GM18499 (cell line): ENCODE measurements around the gene CTNNA2.
"Not testable (repeated sequence)": the region's sequence is repeated elsewhere in the genome, so short reads cannot be mapped to it uniquely, and the experiment has no call there.

Experiments
- ATAC-seq: cut with Tn5 transposase; IDR thresholded peaks from one replicate; pipeline ENCODE4 v1.9.1; 2021; ENCODE audit warnings: moderate number of reproducible peaks; ENCODE audit not compliant: insufficient read depth, unreplicated experiment

Gene CTNNA2

GRCh38 chr2:80054346-80054675 is 541.5 kb downstream of the CTNNA2 start:
- ATAC-seq: no peak

- ATAC-seq: no peak
These were observed 545.1 kb downstream of the CTNNA2 start for GRCh38 chr2:80057956-80058355.

- ATAC-seq: no peak
These were observed 545.7 kb downstream of the CTNNA2 start for GRCh38 chr2:80058562-80058961.

- no peak for ATAC-seq
These were observed 546.6 kb downstream of the CTNNA2 start for GRCh38 chr2:80059447-80059846.

GRCh38 chr2:80061881-80062280 is 549.0 kb downstream of the CTNNA2 start:
- ATAC-seq: no peak

GRCh38 chr2:80062298-80062697 is 549.4 kb downstream of the CTNNA2 start:
- ATAC-seq: no peak

GRCh38 chr2:80068038-80068731 is 555.3 kb downstream of the CTNNA2 start:
- no peak for ATAC-seq

- no peak for ATAC-seq
These were observed 557.7 kb downstream of the CTNNA2 start for GRCh38 chr2:80070587-80070986.

- no peak for ATAC-seq
These were observed 559.1 kb downstream of the CTNNA2 start for GRCh38 chr2:80071941-80072340.

- no peak for ATAC-seq
These were observed 560.3 kb downstream of the CTNNA2 start for GRCh38 chr2:80073134-80073561.

GRCh38 chr2:80074321-80075070 is 561.6 kb downstream of the CTNNA2 start:
- no peak for ATAC-seq

GRCh38 chr2:80075719-80076118 is 562.9 kb downstream of the CTNNA2 start:
- no peak for ATAC-seq

- ATAC-seq: no peak
These were observed 565.6 kb downstream of the CTNNA2 start for GRCh38 chr2:80078290-80079036.

- no peak for ATAC-seq
These were observed 568.1 kb downstream of the CTNNA2 start for GRCh38 chr2:80080957-80081356.

- no peak for ATAC-seq
These were observed 574.0 kb downstream of the CTNNA2 start for GRCh38 chr2:80086831-80087230.

- no peak for ATAC-seq
These were observed 578.4 kb downstream of the CTNNA2 start for GRCh38 chr2:80091237-80091636.

GRCh38 chr2:80092474-80092873 is 579.6 kb downstream of the CTNNA2 start:
- ATAC-seq: no peak

GRCh38 chr2:80098503-80098902 is 585.7 kb downstream of the CTNNA2 start:
- not testable (repeated sequence) for ATAC-seq

GRCh38 chr2:80102026-80102425 is 589.2 kb downstream of the CTNNA2 start:
- no peak for ATAC-seq

- ATAC-seq: no peak
These were observed 592.3 kb downstream of the CTNNA2 start for GRCh38 chr2:80105015-80105640.

- ATAC-seq: no peak
These were observed 598.3 kb downstream of the CTNNA2 start for GRCh38 chr2:80111185-80111584.
